Measurements from ENCODE around the gene ZNF765. TPM values are rescaled to one million over a fixed set of nuclear protein-coding genes. Genes with fewer than 3 reads are reported as not detected.

Gene ZNF765
- total RNA-seq = 22.8 and 28.3 TPM in 2 replicates

GRCh38 chr19:53394974-53395839, at the start of gene ZNF765:
ZNF765 (plus strand) TSS chr19:53395149; CDS start chr19:53398016, 2,867 bp downstream.

GRCh38 chr19:53365134-53365898, 29.6 kb upstream of the ZNF765 start, which contains the start of gene ZNF525:
ZNF525 (plus strand) TSS chr19:53365705; CDS start chr19:53372282, 6,577 bp downstream.

GRCh38 chr19:53431399-53432087, 36.6 kb downstream of the ZNF765 start, which contains the start of gene ZNF761:
ZNF761 (plus strand) TSS chr19:53431984; CDS start chr19:53447269, 15,285 bp downstream.

GRCh38 chr19:53467485-53468262, 72.7 kb downstream of the ZNF765 start, which contains the start of gene ZNF813:
ZNF813 (plus strand) TSS chr19:53467733; CDS start chr19:53483823, 16,090 bp downstream.

Small RNA genes within 50 kb of the gene (small RNA-seq; reads per million reads assigned to genes)
- gene RPL39P36 = not detected

Other genes with a start within 250 kb of the ZNF765 start
- 13.3 and 16.5 TPM in 2 replicates for gene ZNF347, start 236.1 kb upstream of the ZNF765 start, total RNA-seq
- gene ZNF665, start 201.8 kb upstream of the ZNF765 start, total RNA-seq = 10.6 and 16.9 TPM in 2 replicates
- gene ZNF677, start 140.3 kb upstream of the ZNF765 start, total RNA-seq = 24.8 and 33.0 TPM in 2 replicates
- not detected in 2 replicates for gene VN1R2, start 136.9 kb upstream of the ZNF765 start, total RNA-seq
- not detected in 2 replicates for gene VN1R4, start 127.4 kb upstream of the ZNF765 start, total RNA-seq
- 10.3 and 11.4 TPM in 2 replicates for gene ZNF845, start 61.4 kb upstream of the ZNF765 start, total RNA-seq
- gene ZNF525, start 29.4 kb upstream of the ZNF765 start, total RNA-seq = 12.3 and 20.0 TPM in 2 replicates
- 11.9 and 13.7 TPM in 2 replicates for gene ZNF761, start 36.8 kb downstream of the ZNF765 start, total RNA-seq
- 4.7 and 5.4 TPM in 2 replicates for gene ZNF813, start 72.6 kb downstream of the ZNF765 start, total RNA-seq
- gene ZNF331, start 143.0 kb downstream of the ZNF765 start, total RNA-seq = 11.4 and 12.5 TPM in 2 replicates
- gene DPRX, start 236.8 kb downstream of the ZNF765 start, total RNA-seq = not detected in 2 replicates